ENCODE measurements around the gene RASAL2.
A peak's percentile ranks its signal among the peaks of the same experiment; 100 is the strongest.
"Not testable (repeated sequence)": the region's sequence is repeated elsewhere in the genome, so short reads cannot be mapped to it uniquely, and the experiment has no call there.

The RASAL2 gene

DNA sequence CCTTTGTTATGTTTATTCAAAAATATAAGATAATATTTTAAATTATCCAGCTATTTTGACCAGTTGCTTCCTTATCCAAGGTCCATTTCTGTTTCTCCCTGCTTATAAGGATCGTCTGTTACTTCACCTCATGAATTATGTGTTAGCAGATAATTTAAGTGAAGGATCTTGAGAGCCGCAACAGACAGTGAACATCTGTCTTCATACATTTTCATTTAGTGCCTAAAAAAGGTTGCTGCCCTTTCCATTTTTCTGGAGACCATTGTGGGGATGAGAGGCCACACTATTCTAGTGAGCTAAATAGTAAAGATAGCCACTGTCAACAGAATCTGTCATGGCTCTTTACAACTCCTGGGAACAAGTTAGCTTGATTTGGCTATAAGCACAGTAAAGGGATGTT, 248.8 kb downstream of the RASAL2 start:
- no peak overlapping the region for H3K4me3 ChIP-seq (ENCODE audit: low read depth, low read length)
- TF ChIP-seq, protein P1, sequence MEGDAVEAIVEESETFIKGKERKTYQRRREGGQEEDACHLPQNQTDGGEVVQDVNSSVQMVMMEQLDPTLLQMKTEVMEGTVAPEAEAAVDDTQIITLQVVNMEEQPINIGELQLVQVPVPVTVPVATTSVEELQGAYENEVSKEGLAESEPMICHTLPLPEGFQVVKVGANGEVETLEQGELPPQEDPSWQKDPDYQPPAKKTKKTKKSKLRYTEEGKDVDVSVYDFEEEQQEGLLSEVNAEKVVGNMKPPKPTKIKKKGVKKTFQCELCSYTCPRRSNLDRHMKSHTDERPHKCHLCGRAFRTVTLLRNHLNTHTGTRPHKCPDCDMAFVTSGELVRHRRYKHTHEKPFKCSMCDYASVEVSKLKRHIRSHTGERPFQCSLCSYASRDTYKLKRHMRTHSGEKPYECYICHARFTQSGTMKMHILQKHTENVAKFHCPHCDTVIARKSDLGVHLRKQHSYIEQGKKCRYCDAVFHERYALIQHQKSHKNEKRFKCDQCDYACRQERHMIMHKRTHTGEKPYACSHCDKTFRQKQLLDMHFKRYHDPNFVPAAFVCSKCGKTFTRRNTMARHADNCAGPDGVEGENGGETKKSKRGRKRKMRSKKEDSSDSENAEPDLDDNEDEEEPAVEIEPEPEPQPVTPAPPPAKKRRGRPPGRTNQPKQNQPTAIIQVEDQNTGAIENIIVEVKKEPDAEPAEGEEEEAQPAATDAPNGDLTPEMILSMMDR (IDR thresholded peaks at IDR 0.05; ENCODE audit: control insufficient read depth, extremely low read depth, insufficient read depth) = no peak
- no peak for DNase-seq (ENCODE audit: low read depth)

DNA sequence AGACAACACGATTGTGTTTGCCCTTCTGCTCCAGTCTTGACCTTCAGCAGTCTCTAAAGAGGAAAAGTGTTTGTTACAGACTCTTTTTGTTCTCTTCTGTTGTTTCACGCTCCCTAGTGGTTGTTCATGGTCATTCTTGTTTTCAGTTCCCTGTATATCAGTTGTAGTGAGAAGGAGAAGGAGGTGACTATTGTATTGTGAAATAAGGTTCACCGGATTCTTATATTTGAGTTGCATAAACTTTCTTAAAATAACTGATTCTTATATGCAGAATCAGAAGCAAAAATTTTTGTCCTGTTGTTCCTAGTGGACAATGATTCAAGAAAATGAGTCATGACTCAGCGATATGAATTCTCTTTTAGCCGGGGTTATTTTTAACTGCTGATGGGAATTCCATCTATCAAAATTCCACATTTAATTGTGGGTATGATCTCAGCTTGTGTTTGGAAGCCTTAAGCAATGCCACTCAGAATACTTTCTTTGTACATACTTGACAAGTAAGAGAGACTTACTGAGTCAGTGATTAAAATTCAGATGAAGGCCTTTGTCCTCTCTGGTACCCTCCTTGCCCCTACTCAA, 250.7 kb downstream of the RASAL2 start:
- TF ChIP-seq, protein P1 (IDR thresholded peaks at IDR 0.05; ENCODE audit: control insufficient read depth, extremely low read depth, insufficient read depth) = peak; percentile 34
- no peak for DNase-seq (ENCODE audit: low read depth)
- no peak overlapping the region for H3K4me3 ChIP-seq (ENCODE audit: low read depth, low read length)

- no peak overlapping the region for H3K4me3 ChIP-seq (ENCODE audit: low read depth, low read length)
- TF ChIP-seq, protein P1 (IDR thresholded peaks at IDR 0.05; ENCODE audit: control insufficient read depth, extremely low read depth, insufficient read depth) = no peak
- no peak for DNase-seq (ENCODE audit: low read depth)
Observed at GRCh38 chr1:178345238-178345637, 251.3 kb downstream of the RASAL2 start.

GRCh38 chr1:178345807-178346206, 251.9 kb downstream of the RASAL2 start:
- no peak overlapping the region for H3K4me3 ChIP-seq (ENCODE audit: low read depth, low read length)
- TF ChIP-seq, protein P1 (IDR thresholded peaks at IDR 0.05; ENCODE audit: control insufficient read depth, extremely low read depth, insufficient read depth) = no peak
- no peak for DNase-seq (ENCODE audit: low read depth)

DNA sequence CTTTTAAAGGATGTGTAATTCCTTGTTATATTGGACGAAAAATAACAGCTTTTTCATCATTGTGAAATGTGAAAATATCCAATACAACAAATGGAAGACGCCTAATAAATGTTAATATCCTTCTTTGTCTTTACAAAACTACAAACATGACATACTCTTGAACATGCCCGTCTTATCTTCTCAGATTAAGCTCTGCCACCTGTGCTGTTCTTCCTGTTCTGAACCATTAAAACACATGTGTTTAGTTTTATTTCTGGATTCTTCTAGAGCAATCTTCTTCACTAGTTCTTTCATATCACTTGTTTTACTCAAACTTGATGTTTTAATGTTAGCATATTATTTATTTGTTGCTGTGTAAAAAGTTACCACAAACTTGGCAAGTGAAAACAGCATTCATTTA, 255.9 kb downstream of the RASAL2 start:
- TF ChIP-seq, protein P1 (IDR thresholded peaks at IDR 0.05; ENCODE audit: control insufficient read depth, extremely low read depth, insufficient read depth) = no peak
- H3K4me3 ChIP-seq (ENCODE audit: low read depth, low read length) = no peak overlapping the region

GRCh38 chr1:178351911-178352310, 258.0 kb downstream of the RASAL2 start:
- not testable (repeated sequence) for DNase-seq (ENCODE audit: low read depth); H3K4me3 ChIP-seq (ENCODE audit: low read depth, low read length)

More for the DNA sequence above, 255.9 kb downstream of the RASAL2 start:
- DNase-seq (ENCODE audit: low read depth) = no peak

DNA sequence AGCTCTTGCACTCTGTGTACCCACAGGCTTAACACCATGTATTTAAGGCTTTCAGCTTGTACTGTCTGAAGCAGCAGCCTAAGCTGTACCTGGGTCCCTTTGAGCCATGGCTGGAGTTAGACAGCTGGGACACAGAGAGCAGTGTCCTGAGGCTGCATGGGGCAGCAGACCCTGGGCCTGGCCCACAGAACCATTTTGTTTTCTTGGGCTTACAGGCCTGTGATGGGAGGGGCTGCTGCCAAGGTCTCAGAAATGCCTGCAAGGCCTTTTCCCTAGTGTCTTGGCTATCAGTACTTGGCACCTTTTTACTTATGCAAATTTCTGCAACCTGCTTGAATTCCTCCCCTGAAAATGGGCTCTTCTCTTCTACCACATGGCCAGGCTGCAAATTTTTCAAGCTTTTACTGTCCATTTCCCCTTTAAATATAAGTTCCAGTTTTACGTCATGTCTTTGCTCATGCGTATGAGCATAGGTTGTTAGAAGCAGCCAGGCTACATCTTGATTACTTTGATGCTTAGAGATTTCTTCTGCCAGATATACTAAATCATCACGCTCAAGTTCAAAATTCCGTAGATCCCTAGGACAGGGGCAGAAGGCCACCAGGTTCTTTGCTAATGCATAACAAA, 259.0 kb downstream of the RASAL2 start:
- H3K4me3 ChIP-seq (ENCODE audit: low read depth, low read length) = no peak overlapping the region
- no peak for DNase-seq (ENCODE audit: low read depth)
- TF ChIP-seq, protein P1 (IDR thresholded peaks at IDR 0.05; ENCODE audit: control insufficient read depth, extremely low read depth, insufficient read depth) = no peak

Data from LNCaP clone FGC (cell line).